Activated CD8-positive, alpha-beta memory T cell treated with anti-CD3 and anti-CD28 coated beads for 36 hours (primary cell): ENCODE data around the gene EIF2AK3. TPM values are rescaled to one million over a fixed set of nuclear protein-coding genes. Genes with fewer than 3 reads are reported as not detected.
"Not testable (repeated sequence)": the region's sequence is repeated elsewhere in the genome, so short reads cannot be mapped to it uniquely, and the experiment has no call there.

Experiments used
- CTCF ChIA-PET: fragments of 350-600 bp; sonication (Branson Sonifier 250); formaldehyde crosslinking; loops from one replicate; lab custom pipeline; 2021; ENCODE audit warnings: antibody characterized with exemption; lab: Charles Lee
- POLR2A ChIA-PET: fragments of 350-600 bp; sonication (Branson Sonifier 250); formaldehyde crosslinking; loops from one replicate; lab custom pipeline; 2021; ENCODE audit warnings: antibody characterized with exemption; lab: Charles Lee
- total RNA-seq, 2 experiments: library from RNA; stranded (reverse); gene quantifications; one replicate each; pipeline ENCODE4 v1.2.3, GENCODE V29; 2021

EIF2AK3 gene
- total RNA-seq, 2 experiments from 2014 or later, result 15.5 to 15.7 TPM

DNA sequence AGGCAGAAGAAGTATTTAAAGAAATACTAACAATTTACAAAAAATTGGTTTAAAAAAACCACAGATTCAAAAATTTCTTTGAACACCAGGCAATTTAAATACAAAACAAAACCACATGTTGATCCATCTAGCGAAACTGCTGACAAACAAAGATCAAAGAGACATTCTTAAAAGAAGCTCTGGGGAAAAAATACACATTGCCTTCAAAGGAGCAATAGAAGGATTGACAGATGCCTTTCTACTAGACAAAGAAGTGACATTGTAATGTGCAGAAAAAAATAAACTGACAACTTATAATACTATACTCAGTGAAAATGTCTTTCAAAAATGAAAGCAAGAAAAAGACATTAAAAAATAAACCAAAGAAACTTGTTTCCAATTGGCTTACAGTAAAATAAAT, 12.6 kb upstream of the EIF2AK3 start:
- ChIA-PET POLR2A (interaction anchor here (1.1 kb wide), 1 partner anchor 12 kb away, joined by 3 read pairs; no protein-coding TSS in a partner anchor), CTCF (no interaction called here)

DNA sequence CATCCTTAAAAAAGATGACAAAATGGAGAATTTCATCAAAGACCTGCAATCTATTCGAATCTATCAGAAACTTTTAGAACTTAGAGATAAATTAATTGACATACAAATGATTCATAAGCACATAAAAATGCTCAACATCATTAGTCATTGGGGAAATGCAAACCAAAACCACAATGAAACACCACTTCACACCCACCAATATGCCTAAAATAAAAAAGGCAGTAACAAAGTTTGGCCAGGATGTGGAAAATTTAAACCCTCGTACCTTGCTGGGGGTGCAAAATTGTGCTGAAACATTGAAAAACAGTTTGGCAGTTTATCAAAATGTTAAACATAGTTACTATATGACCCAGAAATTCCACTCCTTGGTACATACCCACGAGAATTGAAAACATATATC, 11.5 kb upstream of the EIF2AK3 start:
- ChIA-PET POLR2A (interaction anchor here (0.9 kb wide), 1 partner anchor 10 kb away, joined by 3 read pairs; no protein-coding TSS in a partner anchor), CTCF (no interaction called here)

DNA sequence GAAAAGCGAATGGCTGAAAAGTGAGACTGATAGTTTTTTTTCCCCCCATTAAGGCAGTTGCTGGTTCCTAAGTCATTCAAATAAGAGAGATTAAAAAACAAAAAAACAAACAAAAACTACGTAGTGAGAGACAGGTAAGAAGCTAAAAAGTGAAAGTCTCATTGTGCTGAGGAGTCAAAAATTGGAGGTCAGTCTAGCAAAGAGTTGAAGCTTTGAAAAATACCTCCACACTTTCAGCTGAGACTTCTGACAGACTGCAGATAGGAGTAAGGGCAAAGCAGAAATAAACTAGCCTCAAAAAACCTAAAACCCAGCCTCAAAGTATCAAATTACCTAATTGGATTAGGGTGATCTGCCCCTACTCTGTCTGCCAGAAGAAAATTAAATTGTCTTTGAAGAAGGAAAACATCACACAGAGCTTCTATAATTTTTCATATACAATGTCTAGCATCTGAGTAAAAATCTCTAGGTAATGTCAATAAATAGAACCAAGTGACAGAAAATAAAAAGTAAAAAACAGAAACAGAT, 10.9 kb upstream of the EIF2AK3 start:
- POLR2A ChIA-PET, result interaction anchor here (0.7 to 0.9 kb wide), 2 partner anchors 10 to 54 kb away, joined by 3 to 4 read pairs; partner anchors contain the start of gene RPIA
- CTCF ChIA-PET, result no interaction called here

DNA sequence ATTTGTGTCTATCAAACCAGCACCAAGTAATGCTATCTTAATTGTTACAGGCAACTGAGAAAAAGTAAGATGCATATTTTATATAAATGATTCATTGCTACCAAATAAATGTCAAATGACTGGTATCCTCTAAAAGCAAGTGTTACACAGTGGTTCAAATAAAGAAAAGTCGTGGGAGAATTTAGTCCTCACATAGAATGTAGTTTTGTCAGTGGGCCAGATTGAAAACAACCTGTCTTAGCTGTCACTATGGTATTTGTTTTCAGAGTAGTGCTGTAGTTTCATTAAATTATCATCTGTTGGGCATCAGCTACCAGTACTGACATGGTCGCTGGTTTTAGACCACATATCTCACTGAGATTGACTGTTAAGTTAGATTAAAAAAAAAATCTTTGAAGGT, 10.2 kb upstream of the EIF2AK3 start:
- POLR2A ChIA-PET, result interaction anchor here (0.7 to 0.9 kb wide), 2 partner anchors 9 to 54 kb away, joined by 3 to 4 read pairs; partner anchors contain the start of gene RPIA
- CTCF ChIA-PET, result no interaction called here

DNA sequence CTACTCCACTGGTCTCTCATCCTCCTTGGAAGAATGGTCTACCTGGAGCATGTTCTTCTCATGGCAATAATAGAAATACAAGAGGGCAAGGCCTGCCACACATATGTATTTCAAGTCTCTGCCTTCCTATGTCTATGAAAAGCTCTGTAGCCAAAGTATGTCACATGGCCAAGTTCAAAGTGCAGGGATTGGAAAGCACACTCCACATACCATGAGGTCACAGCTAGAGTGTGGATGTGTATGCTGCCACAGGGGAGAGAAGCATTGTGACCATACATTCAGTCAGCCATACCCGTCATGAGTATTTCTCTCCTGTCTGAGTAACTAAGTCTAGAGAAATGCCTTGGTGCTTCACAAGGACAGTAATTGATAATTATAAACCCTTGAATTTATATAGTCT, 8.8 kb upstream of the EIF2AK3 start:
- POLR2A ChIA-PET, result no interaction called here

DNA sequence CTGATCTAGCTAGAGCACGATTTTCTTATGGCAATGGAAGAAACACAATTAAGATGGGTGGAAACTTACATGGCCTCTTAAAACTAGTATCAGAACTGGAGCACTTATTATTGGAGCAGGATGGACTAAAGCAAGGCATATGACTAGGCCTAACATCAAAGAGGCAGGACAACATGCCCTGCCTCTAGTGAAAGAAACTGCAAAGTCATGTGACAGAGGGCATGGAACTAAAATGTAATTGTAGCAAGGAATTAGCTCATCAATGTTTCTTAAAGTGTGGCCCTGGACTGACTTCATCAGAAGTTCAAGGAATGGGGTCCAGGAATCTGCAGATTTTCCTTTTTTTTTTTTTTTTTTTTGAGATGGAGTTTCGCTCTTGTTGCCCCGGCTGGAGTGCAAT, 5.3 kb upstream of the EIF2AK3 start:
- ChIA-PET CTCF (interaction anchor here (0.7 to 1.4 kb wide), 2 partner anchors 58 to 59 kb away, joined by 3 to 4 read pairs; no protein-coding TSS in a partner anchor), POLR2A (no interaction called here)

More for the DNA sequence above, 8.8 kb upstream of the EIF2AK3 start:
- CTCF ChIA-PET, result interaction anchor here (1.9 kb wide), 1 partner anchor 36 kb away, joined by 6 read pairs; no protein-coding TSS in a partner anchor

DNA sequence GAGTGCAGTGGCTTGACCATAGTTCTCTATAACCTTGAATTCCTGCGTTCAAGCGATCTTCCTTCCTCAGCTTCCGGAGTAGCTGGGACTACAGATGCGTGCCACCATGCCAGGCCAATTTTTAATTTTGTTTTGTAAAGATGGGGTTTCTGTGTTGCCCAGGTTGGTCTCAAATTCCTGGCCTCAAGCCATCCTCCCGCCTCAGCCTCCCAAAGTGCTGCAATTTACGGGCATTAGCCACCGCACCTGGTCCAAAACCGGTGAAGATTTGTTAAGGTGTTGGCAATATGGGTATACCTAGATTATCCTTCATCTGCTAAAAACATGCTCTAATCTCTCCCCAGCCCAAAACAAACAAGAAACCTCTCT, 1.3 kb upstream of the EIF2AK3 start:
- CTCF ChIA-PET, result interaction anchor here (1.1 to 1.4 kb wide), 3 partner anchors 28 to 43 kb away, joined by 3 to 4 read pairs (median 4); no protein-coding TSS in a partner anchor
- POLR2A ChIA-PET, result interaction anchor here (0.6 to 2.4 kb wide), 5 partner anchors 10 to 64 kb away, joined by 3 to 12 read pairs (median 4); partner anchors contain the start of gene RPIA

DNA sequence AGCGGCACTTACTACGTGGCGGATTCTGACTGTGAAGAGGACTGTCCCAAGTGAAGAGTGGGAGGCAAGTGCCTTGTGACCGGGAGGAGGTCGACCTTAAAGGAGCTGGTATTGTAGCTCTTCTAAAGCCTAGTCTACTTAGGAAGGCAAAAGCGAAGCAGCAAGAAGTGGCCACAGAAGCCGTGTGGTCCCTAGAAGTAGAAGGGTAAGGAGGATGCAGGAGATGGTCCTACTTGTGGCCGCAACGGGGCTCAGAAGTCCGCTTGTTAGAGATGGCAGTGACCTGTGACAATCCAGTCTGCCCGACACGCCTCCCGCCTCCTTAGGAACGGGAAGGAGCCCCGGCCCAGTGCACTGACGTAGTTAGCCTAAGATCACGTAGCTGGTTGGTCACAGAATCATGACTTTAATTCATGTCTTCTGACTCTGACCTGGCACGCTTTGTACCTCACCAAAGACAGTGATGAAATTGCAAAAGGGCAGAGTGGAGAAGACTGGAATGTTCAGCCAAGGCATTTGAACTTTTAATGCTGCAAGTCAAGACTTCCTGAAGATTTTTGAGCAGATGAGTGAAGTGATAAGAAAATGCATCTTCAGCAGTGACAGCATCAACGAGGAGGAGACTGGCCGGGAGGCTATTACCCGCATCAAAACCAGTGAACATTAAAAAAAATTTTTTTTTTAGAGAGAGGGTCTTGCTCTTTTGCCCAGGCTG, 749 bp upstream of the EIF2AK3 start:
- CTCF ChIA-PET, result interaction anchor here (1.1 to 1.4 kb wide), 3 partner anchors 28 to 44 kb away, joined by 3 to 4 read pairs (median 4); no protein-coding TSS in a partner anchor
- POLR2A ChIA-PET, result interaction anchor here (0.6 to 2.4 kb wide), 6 partner anchors 10 to 64 kb away, joined by 3 to 12 read pairs (median 4); partner anchors contain the start of gene RPIA

DNA sequence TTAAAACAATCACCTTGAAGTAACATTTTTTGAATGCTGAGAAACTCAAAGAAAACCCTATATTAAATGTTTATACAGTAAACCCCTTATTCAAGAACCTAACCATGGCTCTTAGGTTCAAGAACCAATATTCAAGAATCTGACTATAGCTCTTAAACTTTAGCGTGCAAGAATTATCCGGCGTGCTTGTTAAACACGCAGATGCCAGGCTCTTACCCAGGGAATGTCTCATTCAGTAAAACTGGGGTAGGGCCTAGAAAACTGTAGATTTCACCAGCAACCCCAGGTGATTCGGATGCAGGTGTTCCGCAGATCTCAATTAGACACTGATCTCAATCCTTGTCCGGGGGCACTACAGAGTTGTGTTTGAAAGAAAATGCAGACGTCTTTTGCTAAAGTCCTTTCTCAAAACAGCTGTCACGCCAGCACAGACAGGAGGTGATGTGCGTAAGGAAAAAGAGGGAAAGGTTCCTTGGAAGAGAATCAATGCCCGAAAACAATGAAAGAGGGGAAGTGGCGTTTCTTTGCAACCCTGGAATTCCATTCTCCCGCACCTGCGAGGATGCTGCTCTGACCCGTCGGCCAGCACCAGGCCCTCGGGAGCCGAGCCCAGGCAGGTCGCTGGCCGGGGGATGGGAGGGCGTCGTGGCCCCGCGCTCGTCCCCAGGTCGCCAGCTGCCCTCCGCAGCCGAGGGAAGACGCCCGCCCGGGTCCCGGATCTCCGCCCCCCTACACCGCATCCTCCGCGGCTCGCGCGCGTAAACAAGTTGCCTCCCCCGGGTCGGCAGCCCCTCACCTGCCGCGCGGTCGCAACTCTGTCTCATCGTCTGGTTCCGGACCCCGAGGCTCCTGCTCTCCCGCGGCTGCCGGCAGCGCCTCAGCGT, 851 bp downstream of the EIF2AK3 start:
- POLR2A ChIA-PET, result interaction anchor here (1.6 to 2.4 kb wide), 2 partner anchors 26 to 65 kb away, joined by 4 to 12 read pairs; partner anchors contain the start of gene RPIA
- CTCF ChIA-PET, result interaction anchor here (0.7 to 1.5 kb wide), 2 partner anchors 28 to 45 kb away, joined by 3 to 4 read pairs; no protein-coding TSS in a partner anchor

DNA sequence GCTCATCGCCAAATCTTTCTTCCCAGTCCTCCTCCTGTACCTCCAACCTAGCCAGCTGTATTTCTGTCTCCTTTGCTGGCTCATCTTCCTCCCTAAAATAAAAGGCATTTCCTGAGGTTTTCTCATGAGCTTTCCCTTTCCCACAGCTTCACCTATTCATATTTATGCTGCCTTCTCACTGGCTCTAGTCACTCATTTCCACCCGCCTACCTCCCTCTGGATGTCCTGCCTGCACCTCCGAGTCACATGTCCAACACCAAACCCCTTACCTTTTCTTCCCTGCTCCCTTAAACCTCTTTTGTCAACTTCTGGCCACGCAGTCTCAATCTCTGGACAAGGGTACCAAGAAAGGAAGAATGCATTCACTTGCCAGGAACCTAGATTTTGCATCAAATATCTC, 2.8 kb downstream of the EIF2AK3 start:
- POLR2A ChIA-PET, result no interaction called here
- CTCF ChIA-PET, result no interaction called here

DNA sequence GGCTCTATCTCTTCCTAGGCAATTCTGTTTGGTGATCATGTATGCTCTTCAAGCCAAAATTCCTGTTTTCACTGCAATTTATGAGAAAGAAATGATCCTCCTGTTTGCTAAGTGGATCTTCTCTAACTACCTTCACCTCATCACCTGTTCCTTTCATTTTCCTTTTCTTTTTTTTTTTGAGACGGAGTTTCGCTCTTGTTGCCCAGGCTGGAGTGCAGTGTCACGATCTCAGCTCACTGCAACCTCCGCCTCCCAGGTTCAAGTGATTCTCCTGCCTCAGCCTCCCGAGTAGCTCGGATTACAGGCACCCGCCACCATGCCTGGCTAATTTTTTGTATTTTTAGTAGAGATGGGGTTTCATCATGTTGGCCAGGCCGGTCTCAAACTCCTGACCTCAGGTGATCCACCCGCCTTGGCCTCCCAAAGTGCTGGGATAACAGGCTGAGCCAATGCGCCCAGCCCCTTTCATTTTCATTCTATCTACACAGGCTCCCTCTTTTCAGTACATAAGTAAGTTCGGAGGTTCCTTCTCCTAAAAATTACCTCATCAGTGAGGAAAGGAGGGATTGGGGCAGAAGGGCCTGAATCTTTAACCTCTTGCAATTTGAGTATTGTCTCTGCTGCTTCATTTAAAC, 3.3 kb downstream of the EIF2AK3 start:
- CTCF ChIA-PET, result not testable (repeated sequence)

DNA sequence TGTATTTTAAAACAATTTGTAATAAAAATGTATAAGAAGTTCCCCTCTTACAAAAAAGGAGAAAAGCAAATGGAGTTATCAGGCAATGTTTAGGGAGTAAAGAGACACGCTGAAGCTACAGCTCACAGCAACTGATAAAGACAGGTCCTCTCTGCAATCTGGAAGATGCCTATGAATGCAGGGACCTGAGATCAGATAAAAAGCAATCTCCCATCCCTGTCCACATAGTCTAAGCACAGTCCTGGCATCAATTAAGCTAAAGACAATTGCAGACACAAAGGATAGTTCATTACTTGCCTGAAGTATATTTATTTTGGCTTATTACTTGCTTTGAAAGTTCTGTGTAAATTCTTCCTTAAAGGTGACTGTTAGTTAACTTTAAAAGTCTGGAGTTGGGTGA, 5.0 kb downstream of the EIF2AK3 start:
- CTCF ChIA-PET, result no interaction called here
- POLR2A ChIA-PET, result interaction anchor here (0.7 kb wide), 1 partner anchor 9 kb away, joined by 3 read pairs; no protein-coding TSS in a partner anchor

More for the DNA sequence above, 3.3 kb downstream of the EIF2AK3 start:
- POLR2A ChIA-PET, result not testable (repeated sequence)

DNA sequence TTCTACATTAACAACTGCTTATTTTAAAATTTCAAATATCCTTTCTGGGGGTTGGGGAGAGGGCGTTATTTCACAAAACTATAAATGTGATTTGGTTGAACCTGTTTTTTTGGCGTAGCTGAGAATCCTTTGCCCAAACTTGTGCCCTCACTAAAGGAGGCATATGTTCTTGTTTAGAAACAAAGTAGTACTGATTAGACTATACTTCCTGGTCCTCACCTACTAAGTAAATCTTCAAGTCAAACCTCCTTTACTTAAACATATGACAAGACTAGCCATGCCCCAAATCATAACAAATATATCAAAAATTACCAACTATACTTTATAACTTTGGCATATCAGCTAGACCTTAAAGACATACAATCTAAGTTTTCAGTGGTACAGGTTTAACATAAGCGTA, 5.8 kb downstream of the EIF2AK3 start:
- POLR2A ChIA-PET, result interaction anchor here (0.7 kb wide), 1 partner anchor 10 kb away, joined by 3 read pairs; no protein-coding TSS in a partner anchor
- CTCF ChIA-PET, result interaction anchor here (0.7 kb wide), 1 partner anchor 41 kb away, joined by 3 read pairs; no protein-coding TSS in a partner anchor

DNA sequence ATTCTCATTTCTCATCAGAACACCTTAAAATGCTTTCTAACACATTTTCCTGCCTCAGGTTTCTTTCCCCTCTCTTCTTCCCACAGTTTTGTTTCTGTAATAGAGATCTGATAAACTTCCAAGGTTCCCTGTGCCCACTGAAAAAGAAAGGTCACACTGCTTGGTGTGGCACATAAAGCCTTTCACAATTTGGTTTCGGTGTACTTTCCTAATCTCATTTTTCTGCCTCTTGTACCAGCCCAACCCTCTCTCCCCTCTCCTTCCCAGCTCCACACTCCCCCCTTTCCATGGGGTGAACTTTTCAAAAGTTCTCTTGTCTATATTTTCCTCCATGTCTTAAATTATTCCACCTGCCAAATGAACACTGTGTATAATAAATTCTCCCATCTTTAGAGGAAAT, 7.2 kb downstream of the EIF2AK3 start:
- POLR2A ChIA-PET, result no interaction called here
- CTCF ChIA-PET, result no interaction called here

DNA sequence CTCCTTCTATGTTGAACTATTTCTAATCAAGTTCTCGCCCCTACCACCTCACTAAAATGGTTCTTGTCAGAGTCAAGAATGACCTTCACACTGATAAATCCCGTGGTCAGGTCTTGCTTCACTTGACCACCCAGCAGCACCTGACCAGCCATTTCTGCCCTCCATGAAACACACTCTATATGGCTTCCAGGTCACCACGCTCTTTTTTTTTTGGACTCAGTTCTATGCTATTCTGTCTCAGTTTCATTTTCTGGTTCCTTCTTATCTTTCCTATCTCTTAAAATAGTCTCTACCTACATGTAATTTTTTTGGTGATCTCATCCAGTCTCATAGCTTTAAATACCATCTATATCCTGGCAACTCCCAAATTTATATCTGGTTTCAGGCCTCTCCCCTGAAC, 11.4 kb downstream of the EIF2AK3 start:
- POLR2A ChIA-PET, result no interaction called here

DNA sequence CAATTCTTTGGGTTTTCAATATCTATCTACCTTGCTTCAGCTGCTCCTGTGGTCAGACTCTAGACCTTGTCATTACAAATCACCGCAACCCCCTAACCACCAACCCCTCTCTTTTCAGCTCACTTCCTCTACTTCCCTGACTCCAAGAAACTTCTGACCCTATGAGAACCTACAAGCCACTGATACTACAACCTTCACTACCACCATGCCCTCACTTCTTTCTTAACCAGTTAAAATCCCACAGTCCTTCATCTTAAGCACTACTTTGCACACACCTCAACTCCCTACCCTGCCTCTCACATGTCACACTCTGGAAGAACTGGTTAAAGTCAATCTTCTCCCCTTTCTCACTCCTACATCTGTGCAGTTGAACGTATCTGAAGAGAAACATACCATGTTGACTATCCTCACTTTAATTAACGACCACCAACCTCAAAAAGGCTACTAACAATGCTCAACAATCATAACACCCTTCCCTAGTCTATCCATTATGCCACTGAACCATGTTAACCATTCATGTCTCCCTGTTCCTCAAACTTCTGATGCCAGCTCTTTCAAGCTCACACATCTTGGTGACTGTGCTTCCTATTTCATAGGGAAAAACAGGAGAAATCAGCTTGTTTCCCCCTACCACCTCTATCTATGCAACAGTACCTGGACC, 12.6 kb downstream of the EIF2AK3 start:
- ChIA-PET POLR2A (no interaction called here), CTCF (no interaction called here)

More for the DNA sequence above, 11.4 kb downstream of the EIF2AK3 start:
- CTCF ChIA-PET, result no interaction called here

DNA sequence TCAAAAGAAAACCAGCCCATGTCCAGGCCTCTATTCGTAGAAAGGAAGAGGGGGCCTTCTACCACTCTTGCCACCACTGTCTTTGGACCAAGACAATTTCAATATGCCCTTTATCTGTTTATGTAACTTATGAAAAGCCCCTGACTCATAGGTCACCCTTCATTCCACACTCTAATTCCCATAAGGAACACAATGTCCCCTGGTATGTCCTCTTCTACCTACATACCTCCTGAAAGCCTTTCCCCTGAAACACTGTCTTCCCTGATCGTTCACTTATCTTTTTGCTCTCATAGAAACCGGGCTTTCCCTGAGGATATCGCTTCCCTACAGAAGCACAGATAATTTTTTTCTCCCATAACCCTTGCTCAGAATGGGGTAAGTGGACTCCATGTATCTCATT, 13.3 kb downstream of the EIF2AK3 start:
- POLR2A ChIA-PET, result no interaction called here
- CTCF ChIA-PET, result no interaction called here

DNA sequence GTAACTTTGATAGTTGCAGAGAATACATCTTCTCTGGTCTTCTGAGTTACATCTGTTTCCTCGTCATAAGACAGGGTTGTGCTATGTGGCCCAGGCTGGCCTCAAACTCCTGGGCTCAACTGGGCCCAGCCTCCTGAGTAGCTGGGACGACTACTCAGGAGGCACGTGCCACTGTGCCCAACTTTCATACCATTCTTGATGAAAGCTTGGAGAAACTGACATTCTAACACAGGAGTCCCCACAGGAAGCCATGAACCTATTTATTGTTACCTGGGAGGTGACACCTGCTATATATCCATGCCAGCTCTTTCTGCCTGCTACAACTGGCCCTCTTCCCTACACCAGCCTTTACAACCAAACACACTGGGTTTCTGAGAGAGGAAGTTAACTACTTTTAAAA, 19.1 kb downstream of the EIF2AK3 start:
- ChIA-PET CTCF (interaction anchor here (1.1 kb wide), 1 partner anchor 83 kb away, joined by 3 read pairs; no protein-coding TSS in a partner anchor), POLR2A (no interaction called here)
